GM18520 (cell line): Measurements from ENCODE around the gene HIBADH.

Source experiments
- ATAC-seq: cut with Tn5 transposase; IDR thresholded peaks from one replicate; pipeline ENCODE4 v1.9.1; 2021; ENCODE audit not compliant: unreplicated experiment

HIBADH gene

DNA sequence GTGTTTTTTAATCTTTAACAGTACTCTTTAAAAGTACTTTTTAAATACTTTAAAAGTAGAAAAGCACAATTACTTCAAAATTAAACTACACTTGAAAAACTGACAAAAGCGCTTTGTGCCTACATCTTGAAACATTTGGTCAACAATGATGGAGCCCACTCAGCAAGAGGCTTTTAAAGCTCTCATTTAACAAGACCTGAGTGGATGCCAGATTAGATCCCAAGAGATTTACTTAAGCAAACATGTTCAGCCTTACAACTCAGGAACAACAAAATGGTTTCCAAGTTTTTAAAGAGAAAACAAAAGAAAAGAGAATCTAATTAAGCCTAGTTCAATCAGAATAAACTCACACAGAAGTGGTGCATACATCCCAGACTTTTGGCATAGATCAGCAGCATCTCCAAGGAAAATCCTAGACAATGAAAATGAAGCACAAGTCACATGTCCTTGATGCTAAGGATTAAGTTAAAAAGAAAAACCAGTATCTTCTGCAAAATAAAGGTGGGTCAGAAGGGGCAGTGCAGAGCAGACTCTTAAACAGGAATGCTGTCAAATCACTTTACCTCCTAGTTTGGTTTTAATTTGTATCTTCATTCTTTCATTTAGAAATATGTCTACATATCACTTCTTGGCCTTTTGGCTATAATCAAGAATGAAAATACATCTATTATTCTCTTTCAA, 26.2 kb downstream of the HIBADH start:
- no peak for ATAC-seq

DNA sequence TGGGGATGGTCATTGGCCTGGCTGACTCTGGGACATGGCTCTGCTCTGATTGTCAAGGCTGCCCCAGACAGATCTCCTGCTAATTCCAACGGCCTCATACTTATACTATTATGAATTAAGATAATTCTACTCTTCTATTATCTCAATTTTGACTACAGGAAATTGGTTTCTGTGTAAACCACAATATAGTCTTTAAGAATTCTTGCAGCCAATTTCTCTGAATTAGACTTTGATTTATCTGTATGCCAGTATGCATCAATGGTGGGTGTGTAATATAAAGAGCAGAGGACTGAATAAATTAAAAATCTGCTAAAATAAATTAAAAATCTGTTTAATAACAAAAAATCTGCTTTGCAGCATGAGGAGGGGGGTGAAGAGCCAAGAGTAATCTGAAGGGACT, 27.0 kb downstream of the HIBADH start:
- no peak for ATAC-seq

DNA sequence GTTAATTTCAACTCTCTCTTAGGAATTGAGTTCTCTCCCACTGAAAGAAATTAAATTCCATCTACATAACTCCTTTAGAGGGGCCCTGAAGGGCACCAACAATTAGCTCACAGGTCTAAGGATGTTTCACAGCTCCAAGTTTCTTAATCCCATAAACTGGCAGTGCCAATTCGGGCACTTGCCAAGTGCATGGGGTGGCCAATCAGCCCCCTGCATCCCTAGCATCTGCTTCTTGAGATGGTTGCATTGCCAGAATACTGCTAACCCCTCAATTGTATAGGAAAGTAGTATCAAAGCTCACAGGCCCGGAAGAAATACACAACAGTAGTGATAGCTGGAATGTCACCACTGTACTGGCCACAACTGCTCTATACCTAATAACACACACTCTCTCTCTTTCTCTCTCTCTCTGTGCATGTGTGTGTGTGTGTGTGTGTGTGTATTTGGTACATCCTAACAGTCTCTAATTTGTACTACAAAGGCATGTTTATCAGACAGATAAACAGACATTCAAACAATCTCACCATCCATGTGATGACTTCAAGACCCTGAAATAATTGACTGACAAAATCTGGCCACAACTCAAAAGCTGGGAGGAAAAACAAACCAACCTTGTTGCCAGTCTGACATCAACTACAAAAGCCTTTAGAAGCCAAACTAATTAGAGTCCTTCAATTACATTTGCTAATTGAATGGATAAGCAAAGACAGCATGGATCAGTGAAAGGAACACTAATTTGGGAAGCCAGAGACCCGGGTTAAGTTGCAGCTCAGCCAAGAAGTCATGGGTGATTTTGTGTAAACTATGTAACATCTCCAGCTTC, 27.8 kb downstream of the HIBADH start:
- ATAC-seq = no peak

DNA sequence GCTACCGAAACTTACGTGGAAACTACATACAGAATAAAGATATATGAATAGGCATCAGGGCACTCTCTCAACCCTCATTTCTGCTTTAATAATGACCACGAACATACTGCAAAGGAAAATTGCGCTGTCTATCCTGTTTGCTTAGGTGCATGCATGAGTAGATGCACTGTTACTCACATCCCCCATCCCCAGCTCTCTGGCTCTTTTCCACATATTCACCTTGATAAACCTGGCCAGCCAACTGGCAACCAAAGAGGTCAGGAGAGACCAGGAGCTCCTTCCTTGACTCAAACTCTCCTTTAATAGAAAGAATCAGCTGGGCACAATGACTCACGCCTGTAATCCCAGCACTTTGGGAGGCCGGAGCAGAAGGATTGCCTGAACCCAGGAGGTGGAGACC, 29.6 kb downstream of the HIBADH start:
- no peak for ATAC-seq

DNA sequence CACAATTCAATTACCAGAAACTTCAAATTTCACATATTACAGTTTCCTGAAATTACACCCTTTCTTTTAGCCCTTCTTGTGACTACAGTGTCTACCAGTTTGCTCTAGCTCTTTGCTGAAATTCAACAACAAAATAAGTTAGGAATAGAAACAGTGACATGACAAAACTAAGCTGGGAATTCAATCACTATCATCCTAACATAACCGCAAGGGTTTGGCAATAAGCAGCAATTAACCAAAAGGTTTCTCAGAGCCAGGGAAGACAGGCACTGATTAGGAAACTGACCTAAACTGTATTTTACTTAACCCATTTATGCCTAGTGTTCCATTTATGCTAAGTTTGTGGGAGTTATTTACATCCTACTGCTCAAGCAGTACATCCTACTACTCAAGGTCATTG, 31.3 kb downstream of the HIBADH start:
- no peak for ATAC-seq

DNA sequence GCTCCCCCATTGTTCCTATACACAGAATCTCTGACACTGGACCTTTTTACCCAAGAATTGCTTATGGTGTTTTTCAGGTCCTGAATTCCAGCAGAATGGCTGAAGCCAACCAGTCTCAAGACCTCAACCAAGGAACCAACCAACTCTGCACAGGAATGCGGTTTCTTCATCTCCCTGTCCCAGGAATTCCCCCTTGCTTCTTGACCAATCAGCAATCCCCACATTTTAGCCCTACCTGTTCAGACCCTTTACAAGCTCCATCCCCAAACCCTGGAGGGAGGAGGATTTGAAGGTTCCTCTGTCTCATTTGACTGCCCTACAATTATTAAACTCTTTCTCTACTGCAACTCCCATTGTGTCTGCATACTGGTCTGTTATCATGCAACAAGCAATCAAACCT, 35.5 kb downstream of the HIBADH start:
- no peak for ATAC-seq

DNA sequence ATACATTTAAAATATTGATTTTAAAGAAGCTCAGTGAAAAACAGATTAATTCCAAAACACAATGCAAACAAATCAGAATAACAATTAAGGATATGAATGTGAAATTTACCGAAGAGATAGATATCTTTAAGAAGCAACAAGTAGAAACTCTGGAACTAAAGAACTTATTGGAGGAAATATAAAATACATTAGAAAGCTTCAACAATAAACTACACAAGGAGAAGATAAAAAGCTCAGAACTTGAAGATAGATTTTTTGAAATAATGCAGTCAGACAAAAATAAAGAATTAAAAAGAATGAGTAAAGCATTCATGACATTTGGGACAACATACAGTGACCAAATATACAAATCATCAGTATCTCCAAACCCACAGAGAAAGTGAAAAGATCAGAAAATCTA, 43.2 kb downstream of the HIBADH start:
- no peak for ATAC-seq

DNA sequence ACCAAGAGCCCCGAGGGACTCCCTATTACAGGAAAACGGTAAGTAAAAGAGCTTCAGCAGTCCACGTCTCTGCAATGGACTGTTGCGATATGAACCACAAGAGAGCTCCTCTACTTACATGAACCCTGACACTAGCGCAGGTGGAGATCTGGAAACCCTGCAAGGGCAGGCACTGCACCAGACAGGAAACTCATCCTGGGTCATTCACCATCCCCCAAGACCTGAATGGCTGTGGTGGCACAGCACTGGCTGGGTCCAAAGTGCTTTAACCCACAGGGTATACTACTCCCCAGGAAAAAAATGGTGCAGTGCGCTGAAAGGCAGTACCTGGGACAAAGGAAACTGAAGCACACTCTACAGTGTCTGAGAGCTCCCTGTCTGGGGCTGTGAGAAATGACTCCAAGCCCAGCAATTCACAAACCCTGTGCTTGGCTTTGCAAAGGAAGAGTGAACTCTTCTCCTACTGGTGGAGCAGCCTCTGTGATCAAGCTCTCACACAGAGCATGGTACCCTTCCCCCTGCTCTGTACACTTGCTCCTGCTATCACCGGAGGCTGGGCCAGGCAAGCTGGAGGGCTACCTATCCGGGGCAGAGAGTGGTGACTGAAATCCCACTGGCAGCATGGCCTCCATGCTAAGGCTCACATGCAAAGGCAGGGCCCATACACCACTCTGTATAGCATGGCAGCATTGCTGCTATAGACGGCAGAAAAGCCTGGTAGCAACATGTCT, 44.9 kb downstream of the HIBADH start:
- no peak for ATAC-seq

DNA sequence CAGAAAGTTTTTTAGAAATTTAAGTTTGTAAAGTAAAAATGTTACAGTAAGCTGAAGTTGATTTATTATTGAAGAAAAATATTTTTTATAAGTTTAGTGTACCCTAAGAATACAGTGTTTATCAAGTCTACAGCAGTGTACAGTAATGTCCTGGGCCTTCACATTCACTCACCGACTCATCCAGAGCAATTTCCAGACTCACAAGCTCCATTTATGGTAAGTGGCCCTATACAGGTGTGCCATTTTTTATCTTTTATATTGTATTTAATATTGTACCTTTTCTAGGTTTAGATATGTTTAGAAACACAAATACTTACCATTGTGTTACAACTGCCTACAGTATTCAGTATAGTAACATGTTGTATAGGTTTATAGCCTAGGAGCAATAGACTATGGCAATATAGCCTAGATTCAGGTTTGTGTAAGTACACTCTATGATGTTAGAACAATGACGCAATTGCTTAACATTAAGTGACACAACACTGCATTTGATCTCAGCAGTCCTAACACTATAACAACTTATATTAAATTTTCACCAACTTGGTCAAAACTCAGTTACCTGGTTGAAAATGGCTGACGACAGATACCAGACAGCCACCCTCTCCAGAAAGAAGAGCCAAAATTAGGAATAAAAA, 45.7 kb downstream of the HIBADH start:
- no peak for ATAC-seq

DNA sequence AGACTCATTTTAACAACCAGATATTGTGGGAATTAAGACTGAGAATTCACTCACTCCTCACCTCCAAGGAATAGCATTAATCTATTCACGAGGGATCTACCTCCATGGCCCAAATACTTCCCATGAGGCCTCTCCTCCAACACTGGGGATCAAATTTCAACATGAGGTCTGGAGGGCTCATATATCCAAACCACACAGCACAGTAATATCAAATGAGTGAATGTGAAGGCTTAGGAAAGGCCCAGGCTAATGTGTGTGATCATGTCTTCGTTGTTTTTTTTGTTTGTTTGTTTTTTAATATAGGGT, 46.5 kb downstream of the HIBADH start:
- ATAC-seq = no peak

DNA sequence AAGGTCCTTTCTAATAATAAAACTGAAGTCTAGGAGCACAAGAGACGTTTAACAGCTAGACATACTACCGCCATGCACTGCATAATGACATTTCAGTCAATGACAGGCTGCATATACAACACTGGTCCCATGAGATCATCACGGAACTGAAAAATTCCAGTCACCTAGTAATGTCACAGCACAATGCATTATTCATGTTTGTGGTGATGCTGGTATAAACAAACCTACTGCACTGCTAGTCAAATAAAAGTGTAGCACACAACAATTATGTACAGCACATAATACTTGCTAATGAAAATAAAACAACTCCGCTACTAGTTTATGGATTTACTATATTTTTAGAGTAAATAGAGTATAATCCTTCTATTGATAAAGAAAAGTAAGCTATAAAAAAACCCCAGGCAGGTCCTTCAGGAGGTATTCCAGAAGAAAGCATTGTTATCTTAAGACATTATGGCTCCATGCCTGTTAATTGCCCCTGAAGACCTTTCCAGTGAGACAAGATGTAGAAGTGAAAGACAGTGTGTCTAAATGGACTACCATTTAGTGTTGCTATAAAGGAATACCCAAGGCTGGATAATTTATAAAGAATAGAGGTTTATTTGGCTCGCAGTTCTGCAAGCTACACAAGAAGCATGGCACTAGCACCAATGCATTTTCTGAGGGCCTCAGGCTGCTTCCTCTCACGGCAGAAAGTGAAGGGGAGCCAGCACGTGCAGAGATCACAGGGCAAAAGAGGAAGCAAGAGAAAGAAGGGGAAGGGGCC, 47.1 kb downstream of the HIBADH start:
- ATAC-seq = no peak

DNA sequence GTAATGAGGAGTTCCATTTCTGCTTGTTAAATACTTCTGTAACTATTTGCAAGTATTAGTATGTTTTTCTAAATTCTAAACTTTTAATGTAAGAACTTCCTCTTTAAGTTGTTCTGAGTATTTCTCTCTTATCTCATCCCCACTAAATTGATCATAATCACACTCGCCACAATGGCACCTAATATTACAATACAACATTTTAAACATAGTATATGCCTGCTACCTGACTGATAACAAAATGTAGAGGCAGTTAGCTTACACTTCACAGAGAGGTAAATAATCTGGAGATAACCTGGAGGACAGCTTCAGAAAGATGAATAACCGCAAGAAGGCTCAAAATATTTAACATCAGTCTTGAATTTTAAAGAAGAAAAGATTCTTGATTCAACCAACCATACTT, 48.6 kb downstream of the HIBADH start:
- no peak for ATAC-seq

DNA sequence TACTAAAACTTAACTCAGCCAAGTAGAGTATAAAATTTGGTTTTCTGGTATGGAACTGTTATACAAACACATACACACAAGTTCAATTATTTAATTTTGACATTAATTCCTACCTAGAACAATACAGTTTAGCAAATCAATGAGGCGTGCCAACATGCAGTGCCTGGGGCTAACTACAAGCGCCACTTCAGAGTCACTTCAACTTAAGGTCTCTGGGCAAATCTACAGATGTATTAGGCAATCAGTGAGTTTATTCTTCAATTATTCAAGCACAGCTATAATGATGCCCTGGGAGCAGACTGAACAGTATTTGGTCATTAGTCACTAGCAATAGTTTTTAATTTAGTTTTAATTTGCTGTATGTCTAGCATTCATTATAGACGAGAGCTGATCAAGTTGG, 51.6 kb downstream of the HIBADH start:
- no peak for ATAC-seq

DNA sequence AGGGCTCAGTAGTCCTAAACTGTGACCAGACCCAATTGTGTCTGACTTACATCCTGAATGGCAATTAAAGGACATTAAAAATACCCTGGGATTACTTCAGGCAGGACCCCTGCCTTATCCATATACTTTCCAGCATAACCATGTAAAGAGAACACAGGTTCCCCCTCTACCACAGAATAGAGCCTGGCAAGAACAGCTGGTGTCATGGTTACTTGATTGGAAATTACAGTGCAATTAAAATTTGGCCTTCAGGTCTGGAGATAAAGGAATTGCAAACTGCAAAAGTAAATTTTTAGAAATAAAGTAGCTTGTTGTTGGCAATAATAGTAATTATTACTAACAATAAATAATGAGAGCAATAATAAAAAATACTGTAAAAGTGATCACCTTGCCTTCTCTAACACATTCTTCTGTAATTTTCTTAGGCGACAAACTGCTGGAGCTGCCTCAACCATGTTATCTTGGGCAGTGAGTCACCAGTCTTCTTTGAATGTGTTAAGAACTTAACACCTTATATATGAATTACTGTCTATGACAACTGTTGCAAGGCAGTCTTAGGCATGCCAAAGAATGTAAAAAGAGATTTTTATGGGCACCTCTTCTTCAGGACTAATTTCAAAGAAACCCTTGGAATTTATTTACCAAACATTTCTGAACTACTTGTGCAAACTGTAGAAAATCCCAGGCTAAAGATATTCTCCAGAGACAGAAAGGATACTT, 53.7 kb downstream of the HIBADH start:
- no peak for ATAC-seq

DNA sequence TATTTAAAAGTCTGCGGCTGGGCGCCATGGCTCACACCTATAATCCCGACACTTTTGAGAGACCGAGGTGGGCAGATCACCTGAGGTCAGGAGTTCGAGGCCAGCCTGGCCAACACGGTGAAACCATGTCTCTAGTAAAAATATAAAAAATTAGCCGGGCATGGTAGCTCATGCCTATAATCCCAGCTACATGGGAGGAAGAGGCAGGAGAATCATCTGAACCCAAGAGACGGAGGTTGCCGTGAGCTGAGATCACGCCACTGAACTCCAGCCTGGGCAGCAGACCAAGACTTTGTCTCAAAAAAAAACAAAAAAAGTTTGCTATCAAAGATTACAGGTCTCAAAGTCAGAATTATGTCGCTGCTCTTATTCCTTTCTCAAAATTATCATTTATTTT, 55.5 kb downstream of the HIBADH start:
- no peak for ATAC-seq

DNA sequence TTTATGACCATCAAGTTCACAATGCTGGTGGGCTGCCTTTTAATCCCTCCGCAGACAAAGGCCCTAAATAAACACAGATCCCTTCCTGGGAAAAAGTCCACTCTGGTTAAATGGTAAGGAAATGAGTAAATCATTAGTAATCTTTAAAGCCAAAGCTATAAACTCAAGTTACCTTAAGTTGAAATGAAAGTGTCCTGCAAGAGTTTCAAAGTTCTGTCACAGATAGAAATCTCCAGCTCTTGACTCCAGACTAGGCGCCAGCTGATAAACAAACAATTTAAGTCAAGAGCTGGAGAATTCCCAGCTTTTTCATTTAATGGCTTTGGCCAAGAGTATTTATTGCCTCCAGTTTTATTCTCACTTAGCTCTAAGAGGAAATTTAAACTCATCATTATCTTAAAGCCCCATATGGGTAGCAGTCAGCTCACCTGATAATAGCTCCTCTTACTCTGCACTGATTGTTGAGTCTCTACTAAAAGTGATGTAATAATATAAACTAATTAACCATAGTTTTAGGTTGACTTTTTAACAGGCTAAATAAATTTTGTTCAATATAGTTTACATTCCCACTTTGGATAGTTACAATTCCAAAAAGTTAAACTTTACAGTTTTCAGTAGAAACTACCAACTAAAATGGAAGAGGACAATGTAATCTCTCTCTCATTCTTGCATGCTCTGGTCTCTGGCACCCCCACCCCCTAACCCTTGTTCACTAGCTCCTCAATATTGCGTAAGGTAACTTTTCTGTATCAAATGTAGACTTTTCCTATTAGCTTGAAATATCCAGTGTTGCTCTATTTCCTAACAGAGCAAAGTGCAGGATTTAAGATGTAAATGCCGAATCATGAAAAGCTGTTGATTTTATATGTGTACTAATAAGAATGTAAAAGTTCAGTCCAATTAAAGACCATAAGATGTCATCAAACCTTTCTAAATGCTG, 56.1 kb downstream of the HIBADH start:
- ATAC-seq = no peak

DNA sequence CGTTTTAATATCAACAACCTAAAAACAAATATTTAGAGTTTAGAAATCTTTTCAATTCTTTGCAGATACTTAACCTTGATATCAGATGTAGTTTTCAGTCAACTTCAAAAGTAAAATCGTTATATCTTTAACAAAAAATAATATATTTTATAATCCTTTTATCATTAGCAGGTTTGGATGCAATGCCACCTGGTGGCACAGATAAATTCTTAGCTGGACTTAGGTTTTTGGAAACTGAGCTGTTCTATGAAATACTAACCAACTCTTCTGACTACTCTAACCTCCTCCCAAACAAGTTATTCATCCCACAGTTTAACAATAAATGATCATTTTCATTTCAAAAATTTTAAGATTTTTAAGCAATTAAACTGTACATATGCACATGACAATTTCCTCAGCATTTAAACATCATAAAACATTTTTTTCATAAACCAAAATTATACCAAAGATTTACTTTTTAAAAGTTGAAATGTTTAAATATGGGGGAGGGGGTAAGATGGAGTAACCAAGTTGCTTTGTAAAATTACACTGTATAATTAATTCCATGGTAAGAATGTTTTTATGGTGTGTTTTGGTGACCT, 56.9 kb downstream of the HIBADH start:
- no peak for ATAC-seq

DNA sequence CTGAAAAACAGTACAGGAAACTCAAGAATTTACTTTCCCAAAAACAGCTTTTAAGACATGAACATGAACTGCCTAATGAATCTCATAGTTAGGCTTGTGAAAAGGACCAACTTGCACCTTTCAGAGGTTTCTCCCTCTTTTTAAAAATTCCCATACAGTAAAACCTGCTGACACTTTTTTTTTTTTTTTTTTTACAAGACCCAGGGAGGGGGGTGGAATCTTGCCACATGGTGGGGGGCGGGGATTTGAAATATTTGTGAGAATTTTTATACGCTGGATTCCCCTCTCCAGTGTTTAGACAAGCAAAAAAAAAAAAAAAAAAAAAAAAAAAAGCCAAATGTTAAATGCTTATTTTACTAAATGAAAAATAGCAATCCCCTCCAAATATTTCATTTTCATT, 57.4 kb downstream of the HIBADH start:
- no peak for ATAC-seq

DNA sequence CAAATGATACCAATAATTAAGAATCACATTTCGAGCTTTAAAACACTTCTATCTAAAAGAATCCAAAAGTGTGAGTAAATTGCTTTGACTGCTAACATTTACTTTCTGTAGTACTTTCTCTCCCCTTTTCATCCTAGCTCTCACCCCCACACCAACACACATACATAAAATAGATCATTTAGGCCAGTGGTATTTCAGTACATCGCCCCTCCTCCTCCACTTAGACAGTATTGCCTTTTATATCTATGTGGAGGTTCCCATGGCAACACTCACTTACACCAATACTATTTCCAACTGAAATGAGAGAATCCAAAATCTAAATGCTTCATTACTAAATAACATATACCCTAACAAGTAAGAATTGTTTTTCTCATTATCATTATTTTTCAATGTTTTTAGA, 58.9 kb downstream of the HIBADH start:
- ATAC-seq = no peak
